B cell (primary cell): ENCODE results near the gene TRPC4AP.

Experiments
- CTCF ChIP-seq: fragments of 200-600 bp; IDR thresholded peaks from one replicate; pipeline ENCODE4 v1.8.0; 2022; ENCODE audit warnings: antibody characterized with exemption, mild to moderate bottlenecking
- EZH2 ChIP-seq: IDR thresholded peaks from 2 replicates; pipeline ENCODE4 v1.6.1; 2012; ENCODE audit warnings: borderline replicate concordance, low read depth, mild to moderate bottlenecking, moderate library complexity, low read length; ENCODE audit not compliant: insufficient read depth, poor library complexity, severe bottlenecking

- TF ChIP-seq CTCF = no peak
- TF ChIP-seq EZH2 = no peak
Observed at GRCh38 chr20:34997131-34997561, 95.5 kb downstream of the TRPC4AP start.
